HG03135 (cell line): ENCODE data around the gene PDGFC.

Experiments used
- ATAC-seq: cut with Tn5 transposase; IDR thresholded peaks from one replicate; pipeline ENCODE4 v1.9.1; 2021; ENCODE audit warnings: mild to moderate bottlenecking, moderate library complexity; ENCODE audit not compliant: unreplicated experiment

Gene PDGFC

DNA sequence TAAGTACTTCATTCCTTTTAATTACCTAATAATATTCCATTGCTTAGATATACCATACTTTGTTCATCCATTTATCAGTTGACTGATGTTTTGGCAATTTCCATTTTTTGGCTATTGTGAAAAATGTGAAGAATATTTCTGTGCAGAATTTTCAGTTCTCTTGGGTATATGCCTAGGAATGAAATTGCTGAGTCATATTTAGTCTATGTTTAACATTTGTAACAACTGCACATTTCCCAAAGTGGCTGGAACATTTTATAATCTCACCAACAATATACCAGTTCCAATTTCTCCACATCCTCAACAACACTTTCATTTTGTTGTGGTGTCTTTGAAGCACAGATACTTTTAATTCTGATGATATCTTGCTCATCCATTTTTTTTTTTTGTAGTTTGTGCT is 215.5 kb downstream of the PDGFC start:
- ATAC-seq = no peak

DNA sequence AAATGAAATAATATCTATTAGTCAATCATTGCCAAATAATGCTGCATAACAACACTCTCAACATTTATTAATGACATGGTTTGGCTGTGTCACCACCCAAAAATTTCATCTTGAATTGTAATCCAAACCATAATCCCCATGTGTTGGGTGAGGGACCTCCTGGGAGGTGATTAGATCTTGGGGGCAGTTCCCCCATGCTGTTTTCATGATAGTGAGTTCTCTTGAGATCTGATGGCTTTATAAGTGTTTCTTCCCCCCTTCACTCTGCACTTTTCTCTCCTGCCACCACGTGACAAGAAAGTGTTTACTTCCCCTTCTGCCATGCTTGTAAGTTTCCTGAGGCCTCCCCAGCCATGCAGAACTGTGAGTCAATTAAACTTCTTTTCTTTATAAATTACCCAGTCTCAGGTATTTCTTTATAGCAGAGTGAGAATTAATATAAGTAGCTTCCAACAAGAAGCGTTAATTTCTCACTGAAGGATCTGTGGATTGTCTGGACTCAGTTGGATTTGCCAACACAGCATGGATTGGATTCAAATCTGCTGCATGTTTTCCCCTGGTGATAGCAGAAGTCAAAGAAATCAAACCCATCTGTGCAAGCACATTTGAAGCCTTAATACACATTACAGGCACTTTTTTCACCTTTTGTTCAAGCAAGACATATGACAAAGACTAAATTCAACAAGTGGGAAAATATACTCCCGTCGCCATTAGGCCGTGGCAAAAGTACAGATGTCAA is 216.6 kb downstream of the PDGFC start:
- no peak for ATAC-seq

DNA sequence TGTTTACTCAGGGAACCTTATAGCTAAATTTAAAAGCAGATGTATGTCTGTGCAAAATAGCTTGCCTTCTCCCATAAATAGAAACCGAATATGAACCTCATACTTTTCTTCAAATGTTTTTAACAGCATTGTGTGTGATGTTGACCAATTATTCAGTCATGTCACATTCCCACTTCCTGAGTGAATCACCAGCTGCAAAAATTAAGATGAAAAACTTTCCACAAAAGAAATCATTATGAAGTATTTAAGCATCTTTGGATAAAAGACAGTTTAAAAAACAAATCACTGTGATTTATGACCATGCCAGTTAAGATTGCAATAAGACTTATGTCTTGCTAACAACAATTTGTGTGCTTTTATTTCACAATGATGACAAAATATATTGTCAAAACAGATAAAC is 220.1 kb downstream of the PDGFC start:
- no peak for ATAC-seq

DNA sequence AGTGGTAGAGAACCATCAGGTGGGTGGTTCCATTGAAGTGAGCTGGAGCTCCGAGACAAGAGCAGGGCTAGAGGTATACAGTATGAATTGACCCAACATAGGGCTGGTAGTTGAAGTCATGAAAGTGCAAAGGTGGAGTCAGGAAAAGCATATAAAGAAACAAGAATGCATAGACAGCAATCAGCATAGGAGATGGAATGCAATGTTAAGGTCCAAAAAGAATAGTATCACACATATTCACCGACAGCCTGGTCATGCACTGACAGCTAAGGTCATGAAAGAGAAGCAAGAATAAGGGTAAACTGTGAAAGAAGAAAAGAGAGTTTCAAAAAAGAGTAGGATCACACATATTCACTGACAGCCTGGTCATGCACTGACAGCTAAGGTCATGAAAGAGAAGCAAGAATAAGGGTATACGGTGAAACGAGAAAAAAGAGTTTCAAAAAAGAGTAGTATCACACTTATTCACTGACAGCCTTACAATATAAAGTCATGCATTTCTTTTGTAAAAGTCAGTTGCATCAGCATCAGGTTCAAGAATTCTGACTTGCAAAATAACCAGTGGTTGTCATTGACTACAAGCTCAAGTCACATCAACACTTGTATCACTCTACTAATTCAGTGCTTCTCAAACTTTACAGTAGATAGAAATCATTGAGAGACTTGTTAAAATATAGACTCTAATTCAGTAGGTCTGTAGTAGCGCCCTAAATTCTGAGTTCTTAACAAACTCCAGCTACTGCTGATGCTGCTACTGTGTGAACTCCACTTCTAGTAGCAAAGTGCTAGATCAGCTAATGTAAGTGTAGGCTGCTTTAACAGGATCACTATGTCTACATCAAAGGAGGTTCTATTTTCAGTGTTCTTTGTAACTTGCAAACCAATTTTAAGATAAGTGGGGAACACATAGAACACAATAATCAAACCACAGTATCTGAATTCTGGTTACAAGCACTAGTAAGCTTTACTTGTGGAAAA is 221.9 kb downstream of the PDGFC start:
- no peak for ATAC-seq

DNA sequence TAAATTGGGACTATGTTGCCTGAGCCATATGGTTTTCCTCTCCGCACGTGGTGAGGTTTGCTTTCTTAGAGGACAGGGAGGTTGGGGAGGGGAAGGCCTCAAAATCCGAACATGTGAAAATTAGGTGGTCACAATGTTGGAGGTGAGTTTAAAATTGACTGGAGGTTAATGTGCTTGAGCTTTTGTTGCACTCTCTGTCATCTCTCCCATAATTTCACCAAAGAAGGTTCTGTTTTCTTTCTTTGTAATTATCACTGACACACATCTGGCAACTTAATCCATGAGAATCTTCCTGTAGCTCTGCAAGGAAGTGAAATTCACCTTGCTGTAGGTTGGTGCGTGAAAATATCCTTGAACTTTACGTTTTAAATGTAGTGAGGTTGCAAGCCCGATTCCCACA is 225.5 kb downstream of the PDGFC start:
- ATAC-seq = no peak

DNA sequence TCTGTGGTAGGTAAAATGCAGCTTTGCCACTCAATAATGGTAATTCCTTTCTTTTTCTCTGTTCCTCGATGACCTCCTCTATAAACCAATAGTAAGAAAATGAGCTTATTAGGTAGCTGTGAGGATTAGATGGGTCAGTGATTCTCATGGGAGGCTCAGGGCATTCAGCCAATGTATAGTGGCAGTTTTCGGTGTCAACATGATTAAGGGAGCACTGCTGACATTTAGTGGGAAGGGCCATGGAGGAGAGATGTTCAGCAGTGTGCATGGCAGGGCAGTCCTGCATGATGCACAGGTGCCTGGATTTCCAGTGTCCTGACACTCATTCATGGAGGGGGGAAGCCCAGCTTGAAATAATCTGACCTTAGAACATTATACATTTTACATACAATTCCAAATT is 232.8 kb downstream of the PDGFC start:
- ATAC-seq = no peak

DNA sequence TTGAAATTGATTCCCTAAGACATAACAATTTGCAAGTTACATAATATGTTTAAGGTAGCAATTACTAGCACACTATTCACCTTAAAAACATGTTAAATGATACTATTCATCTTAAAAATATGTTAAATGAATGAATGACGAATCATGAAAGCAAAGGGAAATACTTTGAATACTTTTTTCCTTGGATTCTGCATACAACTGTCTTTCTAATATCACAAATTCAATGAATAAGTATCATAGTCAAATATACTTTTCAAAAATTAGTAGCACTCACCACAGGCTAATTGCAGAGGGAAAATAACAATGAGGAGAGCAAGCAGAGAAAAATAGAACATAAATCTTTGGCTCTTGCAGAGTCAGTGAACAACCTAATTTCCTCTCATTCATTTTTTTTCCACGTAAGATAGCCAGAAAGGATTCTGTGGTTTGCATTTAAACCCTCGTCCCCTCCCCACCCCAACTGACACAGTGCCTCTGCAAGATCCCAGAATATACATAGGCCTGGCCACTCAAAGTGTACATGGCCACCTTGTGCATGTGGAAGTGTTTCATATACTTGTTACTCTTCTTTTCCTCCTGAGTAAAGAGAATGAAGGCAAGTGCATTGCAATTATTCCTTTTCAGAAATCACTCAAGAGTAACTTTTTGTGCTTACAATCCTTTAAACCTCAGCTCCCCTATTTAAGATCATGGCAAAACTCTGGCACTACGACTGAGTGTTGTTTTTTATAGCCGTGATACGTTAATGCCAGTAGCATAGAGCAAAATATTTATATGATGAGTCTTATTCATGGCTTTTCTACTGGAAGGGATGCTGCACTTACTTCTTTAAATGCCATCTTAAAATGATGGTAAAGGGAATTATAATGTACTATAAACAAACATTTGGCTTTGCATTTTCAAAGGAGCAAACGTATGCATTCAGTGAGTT is 236.4 kb downstream of the PDGFC start:
- ATAC-seq = no peak

DNA sequence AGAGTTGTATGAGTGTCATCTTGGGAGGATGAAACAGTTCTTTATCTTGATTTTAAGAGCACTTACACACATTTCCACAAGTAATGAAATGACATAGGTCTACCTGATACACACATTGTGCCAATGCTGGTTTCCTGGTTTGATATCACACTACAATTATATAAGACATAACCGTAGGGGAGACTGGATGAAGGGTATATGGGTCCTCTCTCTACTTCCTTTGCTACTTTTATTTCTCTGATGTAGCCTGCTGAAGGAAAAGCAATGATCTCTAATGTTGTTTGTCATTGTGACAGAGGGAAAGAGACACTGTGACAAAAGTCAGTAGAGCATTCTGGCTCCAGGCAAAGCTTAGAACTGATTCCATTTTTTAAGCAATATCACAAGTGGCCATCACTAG is 238.0 kb downstream of the PDGFC start:
- ATAC-seq = no peak

DNA sequence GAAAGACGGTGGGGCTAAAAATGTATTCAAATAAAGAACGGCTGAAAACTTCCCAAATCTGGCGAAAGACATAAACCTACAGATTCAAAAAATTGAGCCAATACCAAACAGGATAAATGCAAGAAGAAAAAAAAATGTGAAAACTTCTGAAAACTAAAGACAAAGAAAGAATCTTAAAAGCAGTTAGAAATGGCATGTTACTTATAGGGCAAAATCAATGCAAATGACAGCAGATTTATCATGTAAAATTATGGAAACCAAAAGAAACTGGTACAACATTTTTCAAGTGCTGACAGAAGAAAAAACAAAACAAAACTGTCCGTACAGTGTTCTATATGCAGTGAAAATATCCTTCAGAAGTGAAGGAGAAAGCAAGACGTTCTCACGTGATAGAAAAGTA is 239.0 kb downstream of the PDGFC start:
- ATAC-seq = no peak

DNA sequence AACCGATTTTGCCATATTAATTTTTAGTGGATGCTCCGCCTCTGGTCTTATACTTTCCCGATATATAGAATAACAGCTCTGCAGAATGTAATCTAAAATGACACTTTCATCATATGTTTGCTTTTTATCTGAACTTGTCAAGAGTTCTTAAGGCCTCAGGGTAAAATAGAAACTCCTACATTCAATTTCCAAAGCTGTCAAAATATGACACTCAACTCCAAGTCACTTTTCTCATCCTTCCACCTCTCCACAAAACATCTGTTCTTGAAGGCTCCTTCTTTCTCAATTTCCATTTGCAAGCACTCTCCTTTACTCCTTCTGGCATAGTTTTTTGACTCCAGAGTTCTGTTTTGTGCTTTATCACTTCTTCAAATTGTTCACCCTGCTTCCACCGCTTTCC is 242.2 kb downstream of the PDGFC start:
- no peak for ATAC-seq

DNA sequence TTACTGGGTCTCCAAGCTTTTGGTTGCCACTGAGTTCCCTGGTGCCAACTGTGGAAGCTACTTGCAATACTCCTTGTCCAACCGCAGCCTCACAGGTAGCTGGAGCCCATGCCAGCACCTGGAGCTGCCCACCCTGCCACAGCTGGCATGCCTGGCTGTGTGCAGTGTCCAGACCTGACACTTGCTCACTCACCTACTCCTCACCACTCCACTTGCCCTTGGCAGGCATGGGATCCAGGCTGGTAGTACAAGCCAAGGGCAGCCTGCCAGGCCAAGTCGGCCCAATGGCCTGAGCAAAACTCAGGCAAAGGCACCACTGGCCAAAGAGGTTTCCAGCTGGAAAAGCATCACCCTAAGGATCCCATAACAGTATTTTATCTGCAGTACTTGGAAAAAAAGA is 246.3 kb downstream of the PDGFC start:
- ATAC-seq = no peak

DNA sequence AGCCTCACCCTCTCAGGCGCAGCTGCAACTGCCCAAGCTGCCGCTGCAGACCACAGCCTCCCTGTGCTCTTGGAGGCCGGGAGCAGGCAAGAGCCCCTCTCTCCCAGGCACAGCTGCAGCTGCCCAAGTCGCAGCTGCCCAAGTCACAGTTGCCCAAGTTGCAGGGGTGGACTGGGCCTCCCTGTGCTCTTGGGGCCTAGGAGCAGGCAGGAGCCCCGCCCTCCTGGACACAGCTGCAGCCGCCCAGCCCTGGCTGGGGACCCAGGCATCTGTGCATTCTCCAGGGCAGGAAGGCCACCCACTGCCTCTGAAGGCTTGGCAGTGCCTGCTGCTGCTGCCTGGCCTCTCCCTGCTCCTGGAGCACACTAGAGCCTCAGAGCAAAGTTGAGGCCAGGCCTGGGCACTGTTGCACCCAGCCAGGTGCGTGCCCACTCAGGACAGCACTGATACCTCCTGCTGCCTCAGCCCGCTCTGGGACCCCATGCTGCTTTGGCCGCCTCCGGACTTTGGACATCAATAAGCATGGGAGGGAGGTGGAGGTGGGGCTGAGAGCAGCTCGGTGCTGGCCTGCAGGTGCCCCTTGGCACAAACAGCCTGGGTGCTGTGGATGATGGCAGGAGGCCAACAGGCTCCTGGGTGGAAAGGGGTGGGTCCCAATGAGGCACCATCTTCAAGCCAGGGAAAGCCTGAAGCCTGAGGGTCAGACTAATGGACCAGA is 247.5 kb downstream of the PDGFC start:
- no peak for ATAC-seq

DNA sequence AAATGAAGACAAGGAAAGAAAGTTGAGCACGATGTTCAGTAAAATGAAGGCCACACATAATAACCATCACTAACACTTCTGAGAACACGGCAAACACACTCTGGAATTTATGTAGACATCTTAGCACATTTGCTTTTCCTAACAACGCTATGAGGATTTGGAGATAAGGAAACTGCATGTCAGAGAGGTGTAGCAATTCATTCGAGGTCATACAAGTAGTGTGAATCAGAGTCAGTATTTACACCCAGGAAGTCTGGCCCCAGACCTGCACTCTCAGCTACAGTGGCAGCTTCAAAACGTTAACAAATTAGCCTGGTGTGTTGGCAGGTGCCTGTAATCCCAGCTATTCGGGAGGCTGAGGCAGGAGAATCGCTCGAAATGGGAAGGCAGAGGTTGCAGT is 253.4 kb downstream of the PDGFC start:
- no peak for ATAC-seq

DNA sequence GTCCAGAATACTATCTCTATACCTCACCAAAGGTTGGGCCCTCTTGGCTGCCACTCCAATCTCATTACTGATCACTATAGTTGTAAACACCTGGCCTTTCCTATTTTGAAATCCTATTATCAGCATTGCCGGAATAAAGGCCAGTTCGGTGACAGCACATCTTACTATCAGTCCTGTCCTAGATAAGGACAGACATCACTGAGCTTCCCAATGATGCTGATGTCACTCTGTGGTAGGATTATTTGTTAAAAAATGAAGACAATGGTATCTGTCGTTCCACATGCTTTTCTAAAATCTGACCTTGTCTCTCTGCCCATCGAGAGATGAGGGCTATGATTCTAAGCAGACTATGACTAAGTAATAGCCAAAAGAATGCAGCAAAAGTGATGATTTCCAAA is 260.4 kb downstream of the PDGFC start:
- no peak for ATAC-seq
